ENCODE data around the gene E2F3. TPM values are rescaled to one million over a fixed set of nuclear protein-coding genes. Genes with fewer than 3 reads are reported as not detected.

E2F3 gene
- total and polyA plus RNA-seq, 10 of the 15 experiments (the other 5 are each of a cell fraction or from before 2014, with no cell fraction given), result 5.1 to 16.8 (median 10.6) TPM

Small RNAs within 50 kb of the gene (small RNA-seq; reads per million reads assigned to genes)
- gene RF00019, result not detected
- not detected for gene RNU6-141P

Other genes starting within 250 kb of the E2F3 start
- gene MBOAT1, start 189.4 kb upstream of the E2F3 start, total RNA-seq (2014; rRNA removed), result 21.0 and 22.7 TPM in 2 replicates
- 17.0 and 17.2 TPM in 2 replicates for gene MBOAT1, start 189.4 kb upstream of the E2F3 start, total RNA-seq (2014; rRNA removed; fragmentation: Illumina TruSeq; extraction: Trizol)
- gene MBOAT1, start 189.4 kb upstream of the E2F3 start, total RNA-seq (2021), result 18.2 and 19.3 TPM in 2 replicates
- 13.9 and 16.1 TPM in 2 replicates for gene MBOAT1, start 189.4 kb upstream of the E2F3 start, polyA plus RNA-seq (2011; rRNA removed)
- 13.3 and 20.8 TPM in 2 replicates for gene MBOAT1, start 189.4 kb upstream of the E2F3 start, polyA plus RNA-seq (2014; fragmentation: Illumina TruSeq; extraction: Trizol)
- under 1 TPM; 0.39 to 0.44 TPM for gene MBOAT1, start 189.4 kb upstream of the E2F3 start, polyA plus RNA-seq (2014; fragmentation: Nextera tagmentation; extraction: Ambion mirVana)
- 7.6 and 9.9 TPM in 2 replicates for gene MBOAT1, start 189.4 kb upstream of the E2F3 start, polyA plus RNA-seq (2014; rRNA removed)
- 1 to 10 TPM; 4.6 to 7.7 TPM for gene MBOAT1, start 189.4 kb upstream of the E2F3 start, polyA plus RNA-seq (2016; fragmentation: Nextera tagmentation; extraction: Ambion mirVana)
- 22.1 and 25.5 TPM in 2 replicates for gene CDKAL1, start 132.6 kb downstream of the E2F3 start, total RNA-seq (2014; rRNA removed)
- gene CDKAL1, start 132.6 kb downstream of the E2F3 start, total RNA-seq (2014; rRNA removed; fragmentation: Illumina TruSeq; extraction: Trizol), result 26.7 and 26.9 TPM in 2 replicates
- gene CDKAL1, start 132.6 kb downstream of the E2F3 start, total RNA-seq (2021), result 16.8 and 18.5 TPM in 2 replicates
- gene CDKAL1, start 132.6 kb downstream of the E2F3 start, polyA plus RNA-seq (2011; rRNA removed), result 16.1 and 16.7 TPM in 2 replicates
- 15.5 and 18.2 TPM in 2 replicates for gene CDKAL1, start 132.6 kb downstream of the E2F3 start, polyA plus RNA-seq (2014; fragmentation: Illumina TruSeq; extraction: Trizol)
- 10 to 100 TPM; 10.7 to 10.9 TPM for gene CDKAL1, start 132.6 kb downstream of the E2F3 start, polyA plus RNA-seq (2014; fragmentation: Nextera tagmentation; extraction: Ambion mirVana)
- gene CDKAL1, start 132.6 kb downstream of the E2F3 start, polyA plus RNA-seq (2014; rRNA removed), result 10.9 and 11.4 TPM in 2 replicates
- 10 to 100 TPM; 21.4 to 24.0 TPM for gene CDKAL1, start 132.6 kb downstream of the E2F3 start, polyA plus RNA-seq (2016; fragmentation: Nextera tagmentation; extraction: Ambion mirVana)